Astrocyte of the hippocampus (primary cell): ENCODE data around the gene UCK2.
"Not testable (repeated sequence)": the region's sequence is repeated elsewhere in the genome, so short reads cannot be mapped to it uniquely, and the experiment has no call there.

Experiments used
- DNase-seq: peaks from one replicate; pipeline ENCODE4 v3.0.0; 2011; ENCODE audit warnings: low read depth, low spot score

The UCK2 gene

GRCh38 chr1:165827268-165828102 lies at the start of gene UCK2:
UCK2 (plus strand) TSS chr1:165827614; CDS start chr1:165827834, 220 bp downstream.
- DNase-seq, result peak; percentile 91

- DNase-seq, result not testable (repeated sequence)
These were observed 49.2 kb upstream of the UCK2 start for GRCh38 chr1:165778197-165778596.

DNA sequence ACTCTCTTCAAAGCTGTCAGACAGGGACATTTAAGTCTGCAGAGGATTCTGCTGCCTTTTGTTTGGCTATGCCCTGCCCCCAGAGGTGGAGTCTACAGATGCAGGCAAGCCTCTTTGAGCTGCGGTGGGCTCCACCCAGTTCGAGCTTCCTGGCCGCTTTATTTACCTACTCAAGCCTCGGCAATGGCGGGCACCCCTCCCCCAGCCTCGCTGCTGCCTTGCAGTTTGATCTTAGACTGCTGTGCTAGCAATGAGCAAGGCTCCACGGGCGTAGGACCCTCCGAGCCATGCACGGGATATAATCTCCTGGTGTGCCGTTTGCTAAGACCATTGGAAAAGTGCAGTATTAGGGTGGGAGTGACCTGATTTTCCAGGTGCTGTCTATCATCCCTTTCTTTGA lies 43.9 kb upstream of the UCK2 start:
- DNase-seq, result not testable (repeated sequence)

DNA sequence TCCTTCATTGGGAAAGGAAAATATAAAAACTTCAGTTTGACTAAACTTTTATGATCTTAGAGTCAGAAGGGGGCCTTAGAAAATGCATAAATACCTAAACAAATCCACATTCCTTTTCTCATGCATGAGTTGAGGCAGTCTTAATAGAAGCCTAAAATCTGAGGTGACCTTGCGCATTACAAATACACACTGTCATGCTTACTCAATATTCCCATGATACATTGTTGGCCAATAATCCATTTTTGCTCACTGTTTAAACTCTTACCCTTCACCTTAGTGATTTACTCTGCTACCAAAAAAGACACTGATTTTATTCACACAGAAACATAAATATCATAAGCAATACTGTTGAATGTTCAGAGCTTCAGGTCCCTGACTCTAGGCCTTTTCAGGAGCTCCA lies 39.7 kb upstream of the UCK2 start:
- DNase-seq, result no peak

- DNase-seq, result no peak
These were observed 33.5 kb upstream of the UCK2 start for GRCh38 chr1:165793951-165794350.

DNA sequence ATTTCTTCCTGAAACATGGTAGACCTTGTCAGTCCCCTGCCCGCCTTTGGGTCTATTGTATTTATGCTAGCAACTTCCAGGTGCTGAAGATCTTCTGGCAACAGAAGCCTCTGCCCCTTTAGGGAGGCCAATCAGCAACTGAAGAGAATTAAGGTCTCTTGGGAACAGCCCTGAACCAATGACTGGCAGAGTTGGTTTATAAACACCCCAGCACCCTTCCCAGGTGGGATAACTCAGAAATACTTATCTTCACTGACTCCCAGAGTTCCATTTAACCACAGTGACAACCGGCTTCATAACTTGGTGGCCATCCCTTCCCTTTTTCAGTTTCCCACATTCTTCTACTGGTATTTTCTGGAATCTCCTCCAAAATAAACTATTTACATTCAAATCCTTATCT lies 31.5 kb upstream of the UCK2 start:
- DNase-seq, result no peak

GRCh38 chr1:165799387-165799786 lies 28.0 kb upstream of the UCK2 start:
- no peak for DNase-seq

DNA sequence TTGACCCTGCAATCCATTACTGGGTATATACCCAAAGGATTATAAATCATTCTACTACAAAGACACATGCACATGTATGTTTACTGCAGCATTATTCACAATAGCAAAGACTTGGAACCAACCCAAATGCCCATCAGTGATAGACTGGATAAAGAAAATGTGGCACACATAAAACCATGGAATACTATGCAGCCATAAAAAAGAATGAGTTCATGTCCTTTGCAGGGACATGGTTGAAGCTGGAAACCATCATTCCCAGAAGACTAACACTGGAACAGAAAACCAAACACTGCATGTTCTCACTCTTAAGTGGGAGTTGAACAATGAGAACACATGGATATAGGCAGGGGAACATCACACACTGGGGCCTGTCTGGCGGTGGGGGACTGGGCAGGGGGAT lies 22.9 kb upstream of the UCK2 start:
- DNase-seq, result not testable (repeated sequence)

DNA sequence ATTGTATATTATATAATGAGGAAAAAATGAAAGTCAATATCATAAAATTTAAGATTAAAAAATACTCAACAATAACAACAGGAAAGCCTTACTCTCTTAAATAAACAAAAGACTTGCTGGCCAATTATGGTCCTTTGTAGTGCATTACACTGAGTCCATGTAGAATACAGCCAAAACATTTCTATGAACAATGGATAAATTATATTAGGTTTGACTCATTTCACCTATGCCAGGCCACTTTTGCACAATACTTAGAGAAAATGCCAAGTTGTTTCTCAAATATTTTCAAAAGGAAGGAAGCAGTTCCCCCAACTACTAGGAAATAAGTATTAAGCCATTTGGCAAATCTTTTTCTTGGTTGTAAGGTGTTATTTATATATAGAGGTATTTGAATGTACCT lies 19.8 kb upstream of the UCK2 start:
- DNase-seq, result no peak

- peak; percentile 19 for DNase-seq
These were observed 11.7 kb upstream of the UCK2 start for GRCh38 chr1:165815725-165816124.

DNA sequence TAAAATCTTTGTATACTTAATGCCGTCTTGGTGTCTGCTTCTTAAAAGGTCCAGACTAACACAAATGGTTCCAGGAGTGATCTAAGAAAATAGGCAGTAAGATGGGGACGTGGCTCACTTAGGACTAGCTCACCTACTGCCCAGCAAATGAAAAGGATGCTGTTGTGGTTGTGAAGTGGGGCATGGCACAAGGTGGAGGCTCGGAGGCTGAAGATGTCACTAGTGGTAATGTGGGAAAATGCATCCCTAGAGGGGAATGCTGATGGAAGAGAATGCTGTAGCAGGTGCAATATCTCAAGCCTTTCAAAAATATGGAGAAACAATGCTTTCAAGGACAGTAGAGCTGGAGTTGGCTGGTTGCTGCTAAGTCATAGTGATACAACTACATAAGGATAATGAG lies 11.3 kb upstream of the UCK2 start:
- no peak for DNase-seq

DNA sequence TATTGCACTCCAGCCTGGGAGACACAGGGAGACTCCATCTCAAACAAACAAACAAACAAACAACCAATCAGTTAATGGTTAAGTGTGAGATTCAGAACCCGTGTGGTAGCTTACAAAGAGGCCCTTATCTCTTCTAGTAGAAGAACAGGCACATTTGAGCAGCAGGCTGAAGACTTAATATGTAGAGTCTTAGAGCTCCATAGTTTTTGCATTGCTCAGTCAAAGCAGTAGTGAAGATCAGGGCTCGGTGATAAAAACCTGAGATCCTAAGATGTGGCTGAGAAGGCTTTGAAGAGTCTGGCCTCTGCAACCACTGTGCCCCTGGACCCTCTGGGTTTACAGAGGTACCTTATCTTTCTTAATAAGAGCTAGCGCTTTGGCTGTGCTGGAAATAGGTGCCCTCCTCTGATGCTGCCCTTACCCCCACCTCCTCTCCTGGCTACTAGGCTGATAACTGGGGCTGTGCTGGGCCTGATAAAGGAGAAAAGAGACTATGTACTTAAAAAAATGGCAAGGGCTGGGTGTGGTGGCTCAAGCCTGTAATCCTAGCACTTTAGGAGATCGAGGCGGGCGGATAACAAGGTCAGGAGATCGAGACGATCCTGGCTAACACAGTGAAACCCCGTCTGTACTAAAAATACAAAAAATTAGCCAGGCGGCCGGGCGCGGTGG lies 10.5 kb upstream of the UCK2 start:
- DNase-seq, result no peak

GRCh38 chr1:165823552-165824268 lies 3.7 kb upstream of the UCK2 start:
- no peak for DNase-seq

DNA sequence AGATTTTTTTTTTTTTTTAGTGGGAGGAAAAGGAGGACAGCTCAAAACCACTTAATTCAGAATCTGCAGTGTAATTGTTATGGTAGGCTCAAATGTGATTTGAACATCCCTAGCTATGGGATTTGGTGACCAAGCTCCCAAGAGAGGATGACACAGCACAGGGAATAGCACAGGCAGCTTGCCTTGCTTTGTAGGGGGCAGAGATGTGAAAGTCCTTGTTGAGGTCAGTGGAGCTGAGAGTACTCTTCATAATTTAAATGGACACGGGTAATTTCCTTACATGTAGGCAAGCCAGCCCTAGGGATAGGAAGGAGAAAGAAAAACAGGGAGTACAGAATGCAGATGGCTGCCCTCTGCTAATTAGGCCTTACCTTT lies 3.2 kb upstream of the UCK2 start:
- DNase-seq, result no peak

GRCh38 chr1:165826565-165827267 lies 698 bp upstream of the UCK2 start:
- DNase-seq, result no peak

DNA sequence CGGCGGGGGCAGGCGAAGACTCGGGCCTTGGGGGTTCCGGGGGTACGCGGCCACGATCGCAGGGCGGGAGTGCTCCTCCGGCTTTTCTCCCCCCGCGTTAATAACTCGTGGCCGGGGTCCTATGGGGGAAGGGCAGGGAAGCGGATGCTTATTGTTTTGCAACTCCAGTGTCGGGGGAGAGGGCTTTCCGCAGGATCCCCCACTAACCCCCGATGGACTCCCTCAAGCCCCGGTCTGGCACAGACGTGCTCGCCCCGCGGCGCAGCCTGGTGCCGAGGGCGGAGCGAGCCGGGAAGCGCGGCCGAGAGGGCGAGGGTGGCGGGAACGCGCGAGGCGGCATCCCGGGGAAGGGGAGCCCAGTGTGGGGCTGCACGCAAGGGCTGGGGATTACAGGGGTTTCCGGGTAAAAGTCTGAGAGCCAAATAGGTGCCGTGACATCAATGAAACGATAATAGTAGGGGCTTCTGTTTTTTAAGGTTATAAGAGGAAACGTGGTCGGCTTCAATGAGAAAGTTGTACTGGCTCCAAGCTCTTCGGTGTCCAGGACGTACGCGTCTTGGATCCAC lies 772 bp downstream of the UCK2 start:
- DNase-seq, result peak; percentile 55

- peak; percentile 88 for DNase-seq
These were observed 1.4 kb downstream of the UCK2 start for GRCh38 chr1:165828669-165829329.

- no peak for DNase-seq
These were observed 2.5 kb downstream of the UCK2 start for GRCh38 chr1:165829888-165830287.

DNA sequence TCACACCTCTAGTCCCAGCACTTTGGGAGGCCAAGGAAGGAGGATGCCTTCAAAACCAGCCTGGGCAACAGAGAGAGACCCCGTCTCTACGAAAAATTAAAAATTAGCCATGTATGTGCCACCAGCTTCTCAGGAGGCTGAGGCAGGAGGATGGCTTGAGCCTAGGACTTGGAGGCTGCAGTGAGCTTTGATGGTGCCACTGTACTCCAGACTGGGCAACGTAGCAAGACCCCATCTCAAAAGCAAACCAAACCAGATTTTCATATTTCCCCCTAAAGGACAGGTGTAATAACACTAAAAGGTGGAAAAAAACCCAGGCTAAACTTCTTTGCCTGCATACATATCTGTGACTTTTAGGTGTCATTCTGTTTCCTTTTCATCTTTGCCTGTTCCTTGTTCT lies 3.7 kb downstream of the UCK2 start:
- no peak for DNase-seq

- no peak for DNase-seq
These were observed 5.5 kb downstream of the UCK2 start for GRCh38 chr1:165832902-165833301.

GRCh38 chr1:165833358-165833757 lies 5.9 kb downstream of the UCK2 start:
- DNase-seq, result no peak
